GM18519 (cell line): Measurements from ENCODE around the gene NR2C2.

Experiments
- ATAC-seq: cut with Tn5 transposase; IDR thresholded peaks from one replicate; pipeline ENCODE4 v1.9.1; 2021; ENCODE audit warnings: mild to moderate bottlenecking, moderate library complexity; ENCODE audit not compliant: unreplicated experiment, low FRiP score

The NR2C2 gene

DNA sequence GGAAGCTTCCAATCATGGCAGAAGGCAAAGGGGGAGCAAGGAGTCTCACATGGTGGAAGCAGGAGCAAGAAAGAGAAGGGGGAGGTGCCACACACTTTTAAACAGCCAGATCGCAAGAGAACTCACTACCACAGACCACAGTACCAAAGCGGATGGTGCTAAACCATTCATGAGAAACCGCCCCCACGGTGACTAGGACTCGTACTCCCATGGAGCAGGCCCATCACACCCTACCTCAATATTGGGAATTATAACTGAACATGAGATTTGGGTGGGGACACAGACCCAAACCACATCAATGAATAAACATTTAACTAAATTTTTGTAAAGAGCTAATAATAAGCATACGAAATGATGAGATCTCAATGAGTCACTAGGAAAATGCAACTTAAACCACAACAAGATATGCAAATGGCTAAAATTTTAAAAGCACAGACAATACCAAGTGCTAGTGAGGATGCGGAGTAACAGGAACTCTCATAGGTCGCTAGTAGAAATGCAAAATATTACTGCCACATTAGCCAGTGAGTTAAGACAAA lies 107.7 kb downstream of the NR2C2 start:
- peak; percentile 35 for ATAC-seq

DNA sequence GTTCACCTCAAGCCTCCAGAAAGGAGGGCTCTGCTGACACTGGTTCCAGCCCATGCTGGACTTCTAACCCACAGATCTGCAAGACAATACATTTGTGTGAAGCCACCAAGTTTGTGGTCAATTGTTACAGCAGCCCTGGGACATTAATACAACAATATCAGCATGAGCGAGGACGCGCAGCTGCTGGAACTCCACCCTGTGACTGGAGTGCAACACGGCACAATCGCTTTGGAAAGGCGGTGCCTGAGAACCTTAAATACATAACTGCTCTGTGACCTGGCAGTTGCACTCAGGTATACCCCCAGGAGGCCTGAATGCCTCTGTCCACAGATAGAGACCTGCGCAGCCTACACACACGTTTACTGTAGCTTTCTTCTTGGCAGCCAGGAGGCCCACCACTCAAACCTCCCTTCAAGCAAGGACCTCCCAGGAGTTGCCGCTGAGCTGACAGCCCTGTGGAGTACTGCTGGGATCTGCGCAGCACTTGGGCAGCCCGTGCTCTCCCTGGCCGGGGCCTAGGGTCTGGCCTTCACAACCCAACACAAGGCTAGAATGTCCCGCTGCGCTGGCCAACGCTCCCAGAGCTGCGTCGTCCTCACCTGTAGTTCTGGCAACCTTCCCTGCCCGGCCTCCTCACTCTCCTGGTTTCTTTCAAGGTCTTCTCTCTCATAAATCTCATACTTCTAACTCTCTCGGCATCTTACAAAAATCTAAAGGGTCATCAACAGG lies 109.5 kb downstream of the NR2C2 start:
- no peak for ATAC-seq

DNA sequence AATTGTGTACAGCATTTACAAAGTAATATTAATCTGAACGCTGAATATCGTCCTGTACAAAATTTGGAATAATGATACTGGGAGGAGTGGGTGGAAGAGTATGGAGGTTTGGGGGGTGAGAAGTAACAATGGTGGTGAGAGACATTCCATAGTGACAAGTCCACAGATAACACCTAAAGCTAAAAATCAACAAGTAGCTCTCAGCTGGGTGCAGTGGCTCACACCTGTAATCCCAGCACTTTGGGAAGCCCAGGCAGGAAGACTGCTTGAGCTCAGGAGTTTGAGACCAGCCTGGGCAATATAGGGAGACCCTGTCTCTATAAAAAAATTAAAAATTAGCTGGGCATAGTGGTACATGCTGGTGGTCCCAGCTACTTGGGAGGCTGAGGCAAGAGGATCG lies 112.6 kb downstream of the NR2C2 start:
- no peak for ATAC-seq

DNA sequence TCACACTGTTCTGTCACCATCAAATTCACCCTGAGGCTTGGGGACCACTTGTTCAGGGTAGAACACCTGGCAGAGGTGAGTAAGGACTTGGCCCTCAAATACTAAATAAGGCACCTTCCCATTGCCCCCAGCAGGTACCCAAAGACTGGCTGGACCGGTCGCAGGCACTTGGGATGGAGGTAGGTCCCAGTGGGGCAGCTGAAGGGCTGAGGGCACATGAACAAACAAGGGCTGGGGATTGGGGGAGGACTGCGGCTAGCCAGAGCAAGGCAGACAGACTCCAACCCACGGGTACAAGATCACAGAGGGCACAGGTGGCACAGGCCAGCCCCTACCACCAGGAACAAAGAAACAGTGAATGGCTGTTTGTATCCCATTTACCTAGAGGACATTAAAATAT lies 115.9 kb downstream of the NR2C2 start:
- ATAC-seq, result no peak

DNA sequence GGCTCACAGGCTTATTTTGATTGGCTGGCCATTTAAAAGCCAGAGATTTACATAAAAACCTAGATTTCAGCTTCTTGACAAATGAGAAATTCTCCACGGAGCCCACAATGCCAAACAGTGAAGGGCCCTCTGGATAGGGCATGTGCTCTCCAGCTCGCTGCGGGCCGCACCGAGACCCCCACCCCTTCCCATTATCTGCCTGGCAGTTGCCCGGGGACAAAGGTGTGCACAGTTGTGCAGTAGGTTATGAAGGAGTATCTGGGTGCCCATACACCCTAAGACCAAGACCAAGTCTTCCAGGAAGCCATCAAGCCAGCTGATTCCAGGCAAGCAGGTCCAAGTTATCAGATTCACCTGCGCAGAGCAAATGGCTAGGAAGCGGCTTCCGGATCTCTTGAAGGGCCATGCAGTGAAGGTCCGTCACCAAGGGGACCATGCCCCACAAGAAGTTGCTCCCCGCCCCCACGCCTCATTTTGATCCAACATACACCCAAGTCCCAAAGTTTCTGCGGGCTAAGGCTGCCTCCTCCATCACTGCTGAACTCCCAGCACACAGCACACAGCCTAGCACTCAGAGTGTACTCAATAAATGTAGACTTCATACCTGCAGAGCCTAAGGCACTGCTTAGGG lies 116.4 kb downstream of the NR2C2 start:
- ATAC-seq, result no peak

DNA sequence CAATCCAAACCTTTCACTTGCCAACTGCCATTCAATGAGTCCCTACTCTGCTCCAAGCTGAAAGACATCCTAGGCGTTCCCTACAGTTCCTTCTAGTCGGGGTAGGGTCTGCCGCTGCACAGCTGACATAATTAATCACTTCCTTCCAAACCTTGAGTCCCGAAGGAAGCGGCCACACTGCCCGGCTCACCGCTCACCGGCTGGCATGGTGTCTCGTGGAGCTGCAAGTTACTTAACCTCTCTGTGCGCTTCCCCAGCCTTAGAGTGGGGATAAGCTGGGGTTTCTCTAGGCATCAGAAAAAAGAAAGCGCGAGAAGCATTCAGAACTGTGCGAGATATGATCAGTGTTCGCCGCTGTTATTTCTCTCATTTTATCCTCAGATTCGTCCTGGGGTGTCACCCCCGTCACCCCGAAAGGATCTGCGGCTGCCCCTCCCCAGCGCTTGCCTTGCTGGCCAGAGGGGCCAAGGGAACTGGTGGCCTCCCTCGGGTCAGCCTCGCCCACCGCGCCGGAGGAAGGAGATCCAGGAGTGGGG lies 117.0 kb downstream of the NR2C2 start:
- peak; percentile 7 for ATAC-seq

DNA sequence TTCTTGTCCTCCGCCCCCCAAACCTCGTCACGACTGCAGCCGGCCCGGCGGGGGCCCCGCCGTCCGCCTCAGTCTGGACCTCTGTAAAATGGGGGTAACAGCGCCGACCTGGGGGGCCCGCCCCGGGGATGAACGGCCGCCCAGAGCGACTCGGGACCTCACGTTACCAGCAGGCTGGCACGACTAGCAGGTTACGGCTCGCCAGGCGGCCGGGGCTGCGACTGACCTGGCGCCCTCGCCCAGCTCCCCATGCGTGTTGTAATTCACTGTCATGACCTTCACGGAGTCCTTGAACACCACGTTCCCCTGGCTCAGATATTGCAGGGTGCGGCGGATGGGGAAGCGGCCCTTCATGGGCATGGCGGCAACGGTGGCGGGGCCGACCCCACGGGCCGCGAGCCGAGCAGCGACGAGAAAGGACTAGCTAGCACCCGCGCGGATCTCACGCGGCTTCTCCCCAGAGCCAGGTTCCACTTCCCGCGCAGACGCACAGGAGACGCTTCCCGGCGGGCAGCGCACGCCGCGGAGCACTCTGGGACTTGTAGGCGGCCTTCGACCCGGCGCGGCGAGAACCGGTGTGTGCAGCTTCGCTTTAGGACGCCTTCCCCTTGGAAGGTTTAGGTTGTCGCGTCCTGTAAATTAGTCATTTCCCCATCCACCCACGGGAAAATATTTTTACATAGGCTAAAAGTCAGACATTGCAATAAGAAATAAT lies 117.6 kb downstream of the NR2C2 start, which contains the start of gene MRPS25:
TSS of gene MRPS25 (minus strand) at position 481 of the 715 bp plus-strand sequence. CDS start at position 360, 121 bp downstream.
- peak; percentile 93 for ATAC-seq

DNA sequence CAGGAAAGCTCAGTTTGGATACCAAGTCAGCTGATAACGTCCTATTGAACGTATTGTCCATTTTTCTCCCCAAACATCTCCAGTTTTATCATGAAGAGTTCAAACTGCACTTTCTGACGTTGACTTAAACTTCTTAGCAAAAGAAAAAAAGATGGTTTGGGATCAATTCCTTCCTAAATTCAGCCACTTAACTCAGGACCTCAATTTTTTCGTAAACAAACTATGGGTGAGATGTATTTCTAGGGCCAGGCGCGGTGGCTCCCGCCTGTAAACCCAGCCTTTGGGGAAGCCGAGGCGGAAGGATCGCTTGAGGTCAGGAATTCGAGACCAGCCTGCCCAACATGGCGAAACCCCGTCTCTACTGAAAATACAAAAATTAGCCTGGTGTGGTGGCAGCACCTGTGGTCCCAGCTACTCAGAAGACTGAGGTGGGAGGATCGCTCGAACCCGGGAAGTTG lies 118.2 kb downstream of the NR2C2 start:
- no peak for ATAC-seq

DNA sequence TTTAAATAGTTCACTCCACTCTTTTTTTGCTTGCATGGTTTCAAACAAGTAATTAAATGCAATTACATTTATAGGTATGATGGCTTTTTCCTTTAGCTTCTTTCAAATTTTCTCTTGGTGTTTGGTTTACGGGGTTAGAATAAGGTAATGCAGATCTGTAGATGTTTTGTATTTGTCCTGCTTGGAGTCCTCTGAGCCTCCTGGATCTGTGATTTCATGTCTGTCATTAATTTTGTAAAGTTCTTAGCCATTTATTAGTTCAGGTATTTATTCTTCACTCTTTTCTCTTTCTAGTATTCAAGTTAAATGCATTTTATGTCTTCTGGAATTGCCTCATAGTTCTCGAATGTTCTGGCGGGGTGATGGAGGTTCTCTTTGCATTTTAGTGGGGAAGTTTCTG lies 119.1 kb downstream of the NR2C2 start:
- ATAC-seq, result no peak

DNA sequence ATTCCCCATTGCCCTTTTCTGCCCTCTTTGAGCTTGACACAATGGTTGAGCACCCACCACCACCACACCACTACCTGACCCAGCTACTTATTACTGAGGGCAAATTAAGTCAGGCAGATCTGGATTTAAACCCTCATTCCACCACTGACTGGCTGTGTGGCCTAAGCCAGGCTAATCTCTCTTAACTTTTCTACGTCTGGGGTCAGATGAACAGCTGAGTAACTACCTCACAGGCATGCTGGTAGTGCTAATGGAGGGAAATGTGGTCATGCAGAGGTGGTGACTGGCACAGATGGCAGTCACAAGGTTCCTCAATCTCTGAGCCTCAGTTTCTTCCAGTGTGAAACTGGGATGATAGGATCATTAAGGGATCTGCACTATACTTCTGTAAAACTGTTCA lies 122.1 kb downstream of the NR2C2 start:
- no peak for ATAC-seq

DNA sequence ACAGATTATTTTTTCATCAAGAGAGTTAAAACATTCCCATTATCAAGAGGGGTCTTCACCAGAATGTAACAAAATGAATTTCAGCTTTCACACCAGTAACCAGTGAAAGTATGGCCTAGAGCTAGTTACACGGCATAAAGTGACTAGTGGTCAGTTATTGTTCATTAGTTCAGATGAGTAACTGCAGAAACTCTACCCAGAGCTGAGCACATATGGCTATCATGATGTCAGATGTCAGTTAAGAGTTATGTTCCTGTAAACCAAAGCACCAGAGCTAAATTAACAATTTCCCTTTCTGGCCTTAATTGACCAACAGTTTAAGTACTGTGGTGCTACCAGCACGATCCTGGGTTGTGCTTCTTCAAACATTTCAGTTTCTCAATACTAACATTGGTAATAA lies 124.3 kb downstream of the NR2C2 start:
- no peak for ATAC-seq

DNA sequence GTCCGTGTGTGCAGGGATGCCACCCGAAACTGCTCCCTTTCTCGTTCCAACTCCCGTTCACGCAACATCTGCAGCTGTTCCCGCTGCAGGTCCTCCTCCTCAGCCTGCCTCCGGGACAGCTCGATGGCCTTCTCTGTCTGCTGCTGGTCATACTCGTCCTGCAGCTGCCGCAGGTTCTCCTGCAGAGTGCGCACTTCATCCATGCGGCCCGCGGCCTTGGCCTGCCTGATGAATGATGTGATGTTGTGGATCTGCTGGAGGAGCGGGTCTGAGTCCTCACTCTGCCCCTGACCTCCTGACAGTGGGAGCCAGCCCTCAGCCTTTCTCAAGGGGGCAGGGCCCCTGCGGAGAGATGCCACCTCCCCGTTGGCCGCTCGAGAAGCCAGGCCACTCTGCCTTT lies 127.1 kb downstream of the NR2C2 start:
- ATAC-seq, result no peak

DNA sequence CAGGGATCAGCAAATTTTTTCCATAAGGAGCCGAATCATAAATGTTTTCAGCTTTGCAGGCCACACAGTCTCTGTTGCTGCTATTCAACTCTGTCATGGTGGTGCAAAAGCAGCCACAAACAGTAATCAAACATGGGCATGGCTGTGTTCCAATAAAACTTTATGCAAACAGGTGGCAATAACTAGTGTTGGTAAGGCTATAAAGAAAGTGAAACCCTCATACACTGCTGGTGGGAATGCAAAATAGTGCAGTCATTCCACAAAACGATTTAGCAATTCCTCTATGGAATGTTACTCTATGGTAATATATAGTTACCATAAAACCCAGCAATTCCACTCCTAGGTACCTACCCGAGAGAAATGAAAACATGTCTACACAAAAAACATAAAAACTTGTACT lies 131.7 kb downstream of the NR2C2 start:
- ATAC-seq, result no peak

DNA sequence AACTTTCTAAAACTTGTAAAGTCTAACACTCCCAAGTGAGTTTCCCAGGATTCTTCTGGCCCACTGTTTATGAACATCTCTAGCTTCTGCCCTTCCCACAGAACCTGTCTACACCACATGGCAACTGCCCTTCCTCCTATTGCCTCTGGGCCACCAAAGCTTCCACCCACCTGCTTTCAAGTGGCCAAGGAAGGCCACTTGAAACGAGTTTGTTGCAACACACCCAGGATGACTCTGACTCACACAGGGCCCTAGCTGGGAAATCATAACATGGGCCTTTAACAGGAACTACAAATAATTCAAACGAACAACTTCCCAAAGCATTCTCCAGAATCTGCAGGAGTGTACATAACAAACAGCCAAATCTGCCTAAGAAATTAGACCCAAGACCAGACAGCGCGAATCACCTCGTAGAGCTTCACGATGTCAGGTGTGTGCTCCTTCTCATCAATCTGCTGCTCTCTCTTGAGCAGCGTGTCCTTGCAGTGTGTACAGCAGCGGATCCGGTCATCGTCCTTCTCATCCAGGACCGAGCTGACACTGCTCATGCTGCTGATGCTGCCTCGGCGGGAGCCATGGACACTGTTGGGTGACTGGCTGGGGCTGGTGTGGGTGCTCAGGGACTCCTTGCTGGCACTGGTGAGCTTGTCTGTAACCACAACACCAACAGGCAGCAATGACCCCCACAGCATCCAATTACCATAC lies 134.7 kb downstream of the NR2C2 start:
- ATAC-seq, result no peak

DNA sequence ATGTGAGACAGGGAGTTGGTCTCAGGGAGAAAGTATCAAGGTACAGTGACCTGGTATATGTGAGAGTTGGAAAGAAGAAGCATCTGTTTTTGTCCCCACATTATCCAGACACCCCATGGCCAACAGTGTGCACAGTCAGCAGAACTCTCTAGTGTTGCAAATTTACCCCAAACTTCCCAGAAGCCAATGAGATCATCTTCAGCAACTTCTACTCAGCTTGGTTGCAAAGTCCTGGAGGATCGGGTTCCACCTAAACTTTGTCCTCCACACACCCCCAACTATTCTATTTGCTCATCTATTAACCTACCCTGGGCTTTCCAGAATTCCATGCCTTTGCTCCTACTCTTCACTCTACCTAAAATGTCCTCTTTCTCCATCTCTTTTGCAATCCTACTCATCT lies 135.9 kb downstream of the NR2C2 start:
- ATAC-seq, result no peak

DNA sequence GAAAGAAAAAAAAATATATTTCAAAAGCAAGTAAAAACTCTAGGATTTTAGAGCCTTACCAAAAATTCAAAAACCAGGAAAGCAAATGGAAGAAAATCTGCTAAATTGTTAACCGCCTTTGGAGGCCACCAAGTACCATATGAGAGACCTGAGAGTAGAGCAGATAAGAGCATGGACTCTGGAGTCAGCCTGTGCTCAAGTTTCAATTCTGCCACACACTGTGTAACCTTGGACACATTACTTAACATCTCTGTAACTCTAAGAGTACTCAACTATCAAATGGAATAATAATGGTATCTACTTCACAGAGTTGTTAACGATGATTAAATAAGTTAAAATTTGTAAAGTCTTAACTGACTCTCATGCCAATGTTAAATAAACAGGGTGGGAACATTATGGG lies 138.9 kb downstream of the NR2C2 start:
- ATAC-seq, result no peak

DNA sequence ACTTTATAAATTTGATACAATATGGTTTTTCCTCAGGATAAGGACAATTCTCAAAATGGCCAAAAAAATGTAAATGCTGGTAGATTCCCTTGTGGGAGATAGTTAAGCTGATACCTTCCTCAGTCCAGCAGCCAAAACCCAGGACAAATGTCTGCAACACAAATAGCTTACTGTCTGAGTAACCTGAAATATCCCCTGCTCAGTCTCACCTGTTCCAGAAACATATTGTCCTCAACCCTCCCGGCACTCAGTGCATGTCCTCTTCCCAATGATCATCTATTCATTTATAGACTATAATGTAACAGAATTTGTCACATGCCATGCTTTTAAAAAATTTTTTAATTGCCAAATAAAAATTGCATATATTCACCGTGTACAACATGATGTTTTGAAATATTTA lies 139.3 kb downstream of the NR2C2 start:
- no peak for ATAC-seq

DNA sequence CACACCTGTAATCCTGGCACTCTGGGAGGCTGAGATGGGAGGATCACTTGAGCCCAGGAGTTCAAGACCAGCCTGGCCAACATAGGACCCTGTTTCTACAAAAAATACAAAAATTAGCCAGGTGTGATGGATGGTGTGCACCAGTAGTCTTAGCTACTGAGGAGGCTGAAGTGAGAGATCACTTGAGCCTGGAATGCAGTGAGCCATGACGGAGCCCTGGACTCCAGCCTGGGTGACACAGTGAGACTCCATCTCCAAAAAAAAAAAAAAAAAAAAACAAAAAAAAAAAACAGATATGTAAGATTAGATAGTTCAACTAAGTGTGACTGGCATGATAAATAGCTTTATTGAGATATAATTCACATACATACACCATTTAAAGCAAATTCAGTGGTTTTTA lies 141.8 kb downstream of the NR2C2 start:
- ATAC-seq, result no peak

DNA sequence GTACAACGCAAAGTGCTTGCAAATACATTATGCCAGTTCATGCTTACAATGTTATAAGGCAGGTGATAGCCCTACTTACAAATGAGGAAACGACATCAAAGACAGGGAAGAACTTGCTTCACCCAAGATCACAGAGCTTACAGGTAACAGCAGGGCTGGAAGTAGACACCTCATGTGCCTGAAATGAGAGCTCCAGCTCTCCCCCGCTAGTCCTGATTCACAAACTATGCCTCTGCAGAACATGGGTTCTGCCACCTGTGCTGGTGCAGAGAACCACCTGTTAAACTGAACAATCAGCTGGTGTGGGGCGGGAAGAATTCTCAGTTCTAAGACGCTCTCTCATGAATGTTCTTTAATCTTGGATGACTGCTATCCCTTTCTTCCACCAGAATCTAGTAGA lies 144.2 kb downstream of the NR2C2 start:
- no peak for ATAC-seq

DNA sequence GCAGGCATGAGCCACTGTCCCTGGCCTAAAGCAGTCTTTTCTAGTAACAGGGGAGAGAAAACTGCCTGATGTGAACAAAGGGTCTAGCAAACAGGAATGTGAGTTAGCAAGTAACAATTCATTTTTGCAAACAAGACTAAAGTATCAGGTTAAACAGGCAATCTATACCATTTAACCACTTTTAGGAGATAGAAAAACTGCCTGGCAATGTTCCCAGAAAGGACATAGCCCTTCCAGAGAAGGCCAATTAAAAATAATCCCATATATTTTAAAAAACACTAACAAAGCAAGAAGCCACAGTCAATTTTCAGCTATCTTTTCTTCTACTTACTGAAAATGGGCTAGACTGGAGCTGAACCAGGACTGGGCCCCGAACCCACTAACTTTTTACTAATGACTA lies 145.3 kb downstream of the NR2C2 start:
- no peak for ATAC-seq
